ENCODE data around the gene ENPP3. TPM values are rescaled to one million over a fixed set of nuclear protein-coding genes. Genes with fewer than 3 reads are reported as not detected.

ENPP3 gene
- total and polyA plus RNA-seq, 10 of the 15 experiments (the other 5 are each of a cell fraction or from before 2014, with no cell fraction given): 0.01 TPM; not detected in 9

DNA sequence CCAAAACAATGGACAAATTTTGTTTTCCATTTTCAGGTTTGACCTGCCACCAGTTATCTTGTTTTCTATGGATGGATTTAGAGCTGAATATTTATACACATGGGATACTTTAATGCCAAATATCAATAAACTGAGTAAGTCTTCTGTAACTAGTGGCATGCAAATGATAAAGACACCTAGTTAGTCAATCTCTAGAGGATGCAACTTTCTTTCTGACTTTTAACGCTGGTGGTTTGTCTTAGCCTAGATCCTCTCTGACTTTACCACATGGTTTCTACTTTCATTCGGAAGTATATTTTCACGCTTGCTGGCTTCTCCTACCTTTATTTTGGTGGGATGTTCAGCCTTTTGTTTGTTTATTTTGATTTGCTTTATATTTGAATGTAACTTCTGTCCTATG, 21.2 kb downstream of the ENPP3 start:
- no TSS peak for BruUV-seq (replicated peaks)
- Histone ChIP-seq H3K27ac (ENCODE audit: control insufficient read depth, insufficient read depth) (no peak overlapping the region), H3K9me3 (replicated peaks; ENCODE audit: control insufficient read depth, insufficient read depth, low read length) (no peaks in the 10 kb centered on the region; the same call in 2 of the 3 replicates), H3K79me2 (ENCODE audit: control insufficient read depth, insufficient read depth, low read length) (no peaks in the 10 kb centered on the region), H4K20me1 (ENCODE audit: control insufficient read depth, insufficient read depth) (no peaks in the 10 kb centered on the region), H3K4me1 (ENCODE audit: control insufficient read depth, insufficient read depth, low read length) (no peaks in the 10 kb centered on the region), H3K36me3 (ENCODE audit: control insufficient read depth in 2 of 2, insufficient read depth in 2 of 2, low read length in 1 of 2) (no peaks in the 10 kb centered on the region), H3K27me3 (replicated peaks in 1 of 2; ENCODE audit: control insufficient read depth in 2 of 2, insufficient read depth in 2 of 2, low read length in 1 of 2) (peaks cover 0 to 2% of the 10 kb centered on the region in 2 experiments; a peak in 1 of 4 replicates), H2AFZ (ENCODE audit: control insufficient read depth, low read depth, low read length) (no peak overlapping the region), H3K9ac (ENCODE audit: control insufficient read depth, insufficient read depth, low read length) (no peak overlapping the region), H3K4me3 (no peak overlapping the region), H3K4me2 (ENCODE audit: control insufficient read depth, insufficient read depth) (no peak overlapping the region)
- CTCF ChIA-PET: interaction anchor here (1.6 kb wide), 1 partner anchor 11 kb away, joined by 3 read pairs; no protein-coding TSS in a partner anchor
- no peak for ATAC-seq
- no peak for DNase-seq (ENCODE audit: low read depth, low spot score)
- POLR2A ChIA-PET: no interaction called here
- RAD21 ChIA-PET (ENCODE audit: unreplicated experiment): no interaction called here
- SMC1A ChIA-PET (ENCODE audit: uncharacterized antibody, unreplicated experiment): no interaction called here
- WGBS (ENCODE audit: insufficient coverage, insufficient replicate concordance, low lambda C conversion rate, missing lambda C conversion rate): 2% methylated on average over 3 of the region's 3 CpGs
- TF ChIP-seq NFXL1 (IDR thresholded peaks at IDR 0.05; ENCODE audit: borderline replicate concordance) (no peak), TBL1XR1 (IDR thresholded peaks at IDR 0.05; ENCODE audit: low read depth, low read length) (no peak), CBX5 (IDR thresholded peaks at IDR 0.05; ENCODE audit: low read depth) (no peak), NR2C2 (IDR thresholded peaks at IDR 0.05; ENCODE audit: borderline replicate concordance, control insufficient read depth, insufficient read length, low read depth) (no peak), RAD51 (IDR thresholded peaks at IDR 0.05) (no peak), FOXM1 (IDR thresholded peaks at IDR 0.05; ENCODE audit: low read depth, low read length) (no peak), PAX8 (IDR thresholded peaks at IDR 0.05) (no peak), MYB (IDR thresholded peaks at IDR 0.05; ENCODE audit: borderline replicate concordance, low read depth, low read length) (no peak), ZSCAN29 (IDR thresholded peaks at IDR 0.05) (no peak), MEF2A (IDR thresholded peaks at IDR 0.05; ENCODE audit: insufficient read depth, low read depth, low read length) (no peak), SUZ12 (IDR thresholded peaks at IDR 0.05; ENCODE audit: unreplicated experiment) (no peak), NFYA (IDR thresholded peaks at IDR 0.05; ENCODE audit: borderline replicate concordance, low read depth, low read length) (no peak), POU2F2 (IDR thresholded peaks at IDR 0.05; ENCODE audit: borderline replicate concordance, low read depth, low read length) (no peak), LARP7 (IDR thresholded peaks at IDR 0.05) (no peak), EGR1 (IDR thresholded peaks at IDR 0.05; ENCODE audit: borderline replicate concordance in 1 of 2, low read depth in 2 of 2, low read length in 2 of 2) (no peak), HDAC2 (IDR thresholded peaks at IDR 0.05) (no peak), TCF3 (IDR thresholded peaks at IDR 0.05; ENCODE audit: borderline replicate concordance, insufficient read depth, low read depth, low read length) (no peak)
- TF ChIP-seq, protein P1, sequence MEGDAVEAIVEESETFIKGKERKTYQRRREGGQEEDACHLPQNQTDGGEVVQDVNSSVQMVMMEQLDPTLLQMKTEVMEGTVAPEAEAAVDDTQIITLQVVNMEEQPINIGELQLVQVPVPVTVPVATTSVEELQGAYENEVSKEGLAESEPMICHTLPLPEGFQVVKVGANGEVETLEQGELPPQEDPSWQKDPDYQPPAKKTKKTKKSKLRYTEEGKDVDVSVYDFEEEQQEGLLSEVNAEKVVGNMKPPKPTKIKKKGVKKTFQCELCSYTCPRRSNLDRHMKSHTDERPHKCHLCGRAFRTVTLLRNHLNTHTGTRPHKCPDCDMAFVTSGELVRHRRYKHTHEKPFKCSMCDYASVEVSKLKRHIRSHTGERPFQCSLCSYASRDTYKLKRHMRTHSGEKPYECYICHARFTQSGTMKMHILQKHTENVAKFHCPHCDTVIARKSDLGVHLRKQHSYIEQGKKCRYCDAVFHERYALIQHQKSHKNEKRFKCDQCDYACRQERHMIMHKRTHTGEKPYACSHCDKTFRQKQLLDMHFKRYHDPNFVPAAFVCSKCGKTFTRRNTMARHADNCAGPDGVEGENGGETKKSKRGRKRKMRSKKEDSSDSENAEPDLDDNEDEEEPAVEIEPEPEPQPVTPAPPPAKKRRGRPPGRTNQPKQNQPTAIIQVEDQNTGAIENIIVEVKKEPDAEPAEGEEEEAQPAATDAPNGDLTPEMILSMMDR (IDR thresholded peaks at IDR 0.05 in 2 of 3, conservative IDR thresholded peaks at IDR 0.05 in 1 of 3; ENCODE audit: control insufficient read depth in 2 of 3, extremely low read depth in 1 of 3, insufficient read depth in 1 of 3, low read depth in 3 of 3, low read length in 3 of 3): no peak
- TF ChIP-seq, protein P2, sequence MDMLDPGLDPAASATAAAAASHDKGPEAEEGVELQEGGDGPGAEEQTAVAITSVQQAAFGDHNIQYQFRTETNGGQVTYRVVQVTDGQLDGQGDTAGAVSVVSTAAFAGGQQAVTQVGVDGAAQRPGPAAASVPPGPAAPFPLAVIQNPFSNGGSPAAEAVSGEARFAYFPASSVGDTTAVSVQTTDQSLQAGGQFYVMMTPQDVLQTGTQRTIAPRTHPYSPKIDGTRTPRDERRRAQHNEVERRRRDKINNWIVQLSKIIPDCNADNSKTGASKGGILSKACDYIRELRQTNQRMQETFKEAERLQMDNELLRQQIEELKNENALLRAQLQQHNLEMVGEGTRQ (IDR thresholded peaks at IDR 0.05; ENCODE audit: borderline replicate concordance, low read depth, low read length): no peak
- TF ChIP-seq, protein P3, sequence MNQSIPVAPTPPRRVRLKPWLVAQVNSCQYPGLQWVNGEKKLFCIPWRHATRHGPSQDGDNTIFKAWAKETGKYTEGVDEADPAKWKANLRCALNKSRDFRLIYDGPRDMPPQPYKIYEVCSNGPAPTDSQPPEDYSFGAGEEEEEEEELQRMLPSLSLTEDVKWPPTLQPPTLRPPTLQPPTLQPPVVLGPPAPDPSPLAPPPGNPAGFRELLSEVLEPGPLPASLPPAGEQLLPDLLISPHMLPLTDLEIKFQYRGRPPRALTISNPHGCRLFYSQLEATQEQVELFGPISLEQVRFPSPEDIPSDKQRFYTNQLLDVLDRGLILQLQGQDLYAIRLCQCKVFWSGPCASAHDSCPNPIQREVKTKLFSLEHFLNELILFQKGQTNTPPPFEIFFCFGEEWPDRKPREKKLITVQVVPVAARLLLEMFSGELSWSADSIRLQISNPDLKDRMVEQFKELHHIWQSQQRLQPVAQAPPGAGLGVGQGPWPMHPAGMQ (IDR thresholded peaks at IDR 0.05; ENCODE audit: borderline replicate concordance): no peak
- in situ Hi-C loops (cut with MboI): no loop called here
- intact Hi-C loops (cut with micrococcal nuclease; ENCODE audit: unreplicated experiment): no loop called here
- no peak for FAIRE-seq

Measured in GM12878 (cell line).